ENCODE measurements around the gene RNF225. TPM values are rescaled to one million over a fixed set of nuclear protein-coding genes. Genes with fewer than 3 reads are reported as not detected.
"Not testable (repeated sequence)": the region's sequence is repeated elsewhere in the genome, so short reads cannot be mapped to it uniquely, and the experiment has no call there.

Gene RNF225
- total RNA-seq, 4 donors from 2014 or later, result not detected

DNA sequence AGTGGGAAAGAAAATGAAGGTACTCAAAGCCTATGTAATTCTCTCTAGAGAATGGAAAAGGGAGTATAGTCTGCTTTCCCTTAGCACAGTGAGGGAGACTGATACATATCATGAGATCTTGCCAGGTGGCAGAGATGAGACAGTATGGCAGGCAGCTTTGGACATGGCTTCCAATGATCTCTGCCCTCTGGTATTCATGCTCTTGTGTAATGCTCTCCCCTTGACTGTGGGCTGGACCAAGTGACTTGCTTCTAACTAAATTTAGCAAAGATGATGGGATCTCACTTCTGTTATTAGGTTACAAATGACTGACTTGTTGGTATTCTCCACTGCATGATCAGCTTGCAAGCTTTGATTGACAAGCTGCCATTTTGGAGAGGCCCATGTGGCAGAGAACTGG, 34.3 kb downstream of the RNF225 start:
- TF ChIP-seq, protein P1, sequence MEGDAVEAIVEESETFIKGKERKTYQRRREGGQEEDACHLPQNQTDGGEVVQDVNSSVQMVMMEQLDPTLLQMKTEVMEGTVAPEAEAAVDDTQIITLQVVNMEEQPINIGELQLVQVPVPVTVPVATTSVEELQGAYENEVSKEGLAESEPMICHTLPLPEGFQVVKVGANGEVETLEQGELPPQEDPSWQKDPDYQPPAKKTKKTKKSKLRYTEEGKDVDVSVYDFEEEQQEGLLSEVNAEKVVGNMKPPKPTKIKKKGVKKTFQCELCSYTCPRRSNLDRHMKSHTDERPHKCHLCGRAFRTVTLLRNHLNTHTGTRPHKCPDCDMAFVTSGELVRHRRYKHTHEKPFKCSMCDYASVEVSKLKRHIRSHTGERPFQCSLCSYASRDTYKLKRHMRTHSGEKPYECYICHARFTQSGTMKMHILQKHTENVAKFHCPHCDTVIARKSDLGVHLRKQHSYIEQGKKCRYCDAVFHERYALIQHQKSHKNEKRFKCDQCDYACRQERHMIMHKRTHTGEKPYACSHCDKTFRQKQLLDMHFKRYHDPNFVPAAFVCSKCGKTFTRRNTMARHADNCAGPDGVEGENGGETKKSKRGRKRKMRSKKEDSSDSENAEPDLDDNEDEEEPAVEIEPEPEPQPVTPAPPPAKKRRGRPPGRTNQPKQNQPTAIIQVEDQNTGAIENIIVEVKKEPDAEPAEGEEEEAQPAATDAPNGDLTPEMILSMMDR (IDR thresholded peaks at IDR 0.05), result no peak
- no peak for DNase-seq (ENCODE audit: low spot score)

DNA sequence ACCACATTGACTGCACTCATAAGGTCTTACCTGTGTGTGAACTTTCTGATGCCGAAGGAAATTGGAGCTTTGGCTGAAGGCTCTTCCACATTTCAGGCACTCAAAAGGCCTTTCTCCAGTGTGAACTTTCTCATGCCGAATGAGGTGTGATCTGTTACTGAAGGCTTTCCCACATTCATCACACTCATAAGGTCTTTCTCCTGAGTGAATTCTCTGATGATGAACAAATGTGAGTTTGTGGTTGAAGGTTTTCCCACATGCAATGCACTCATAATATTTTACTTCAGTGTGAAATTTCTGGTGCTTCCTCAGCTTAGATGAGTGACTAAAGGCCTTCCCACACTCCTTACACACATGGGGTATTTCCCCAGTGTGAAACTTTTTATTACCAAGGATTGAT, 38.8 kb downstream of the RNF225 start:
- DNase-seq (ENCODE audit: low spot score) (no peak), ATAC-seq (ENCODE audit: low FRiP score) (no peak)
- TF ChIP-seq, protein P1 (IDR thresholded peaks at IDR 0.05), result no peak

More for the DNA sequence above, 34.3 kb downstream of the RNF225 start:
- ATAC-seq (ENCODE audit: low FRiP score), result no peak

DNA sequence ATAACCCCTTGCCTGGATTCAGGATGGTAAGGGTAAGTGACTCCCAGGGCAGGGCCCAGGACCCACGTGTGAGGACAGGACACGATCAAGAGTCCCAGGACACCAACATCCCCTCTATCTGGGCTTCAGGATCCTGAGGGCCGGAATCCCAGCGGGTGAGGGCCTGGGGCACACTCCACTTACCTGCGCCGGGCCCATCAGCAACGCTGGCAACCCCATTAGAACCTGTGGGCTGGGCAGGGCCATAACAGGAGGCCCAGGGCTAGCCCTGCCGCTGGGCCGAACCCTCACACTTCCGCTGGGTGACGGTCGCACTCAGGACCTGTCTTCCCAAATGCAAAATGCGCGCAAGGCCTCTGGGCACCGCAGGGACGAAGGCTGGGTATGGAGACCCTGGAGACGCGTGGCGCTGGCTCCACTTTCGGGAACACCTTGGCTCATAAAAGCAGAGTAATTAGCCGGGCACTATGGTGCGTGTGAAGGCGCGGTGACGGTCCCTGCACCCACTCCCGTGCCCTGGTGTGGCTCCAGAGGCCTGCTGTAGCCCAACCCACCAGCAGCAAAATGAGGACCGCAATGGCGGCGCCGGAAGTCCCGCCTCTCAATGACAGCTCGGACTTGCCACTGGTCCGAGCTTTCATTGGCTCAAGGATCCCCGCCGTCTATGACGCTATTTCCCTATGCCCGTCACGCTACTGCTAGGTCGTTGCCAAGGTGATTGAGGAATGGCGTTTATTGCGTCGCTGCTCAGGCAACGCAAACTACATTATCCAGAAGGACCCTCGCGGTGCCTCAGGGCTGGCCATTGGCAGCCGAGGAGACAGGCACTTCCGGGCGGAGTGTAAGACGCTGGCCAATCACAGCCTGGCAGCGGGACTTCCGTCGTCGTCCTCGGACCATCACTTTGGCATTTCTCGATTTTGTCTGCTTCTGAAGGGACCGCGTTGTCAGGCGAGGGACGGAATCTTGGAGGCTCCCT, 44.4 kb downstream of the RNF225 start, which contains the start of gene ZNF132:
Gene ZNF132, minus strand, starts transcription at position 578 of the 979 bp plus-strand sequence. Its CDS starts 332 bp downstream, at position 246.
- TF ChIP-seq, protein P1 (IDR thresholded peaks at IDR 0.05), result no peak
- ATAC-seq (ENCODE audit: low FRiP score) (peak; percentile 99), DNase-seq (ENCODE audit: low spot score) (peak; percentile 93)

DNA sequence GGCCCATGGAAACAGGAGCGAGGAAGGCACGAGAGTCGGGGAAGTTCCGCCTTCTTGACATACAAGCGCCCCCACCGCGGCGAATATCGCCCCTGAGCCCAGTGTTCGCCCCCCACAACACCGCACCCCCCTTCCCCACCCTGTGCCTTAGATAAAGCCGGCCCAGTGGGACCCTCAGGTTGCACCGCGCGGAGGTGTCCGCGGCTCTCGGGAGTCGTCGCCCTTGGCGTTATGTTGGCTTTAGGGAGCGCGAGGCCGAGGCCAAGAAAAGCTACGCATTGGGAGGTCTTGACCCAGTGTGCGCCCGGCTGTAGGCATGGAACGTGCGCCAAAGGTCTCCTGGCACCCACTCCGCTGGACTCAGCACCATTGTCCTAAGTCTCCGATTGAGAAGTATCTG, 45.1 kb downstream of the RNF225 start:
- DNase-seq (ENCODE audit: low spot score), result no peak
- ATAC-seq (ENCODE audit: low FRiP score), result no peak
- TF ChIP-seq, protein P1 (IDR thresholded peaks at IDR 0.05), result no peak

DNA sequence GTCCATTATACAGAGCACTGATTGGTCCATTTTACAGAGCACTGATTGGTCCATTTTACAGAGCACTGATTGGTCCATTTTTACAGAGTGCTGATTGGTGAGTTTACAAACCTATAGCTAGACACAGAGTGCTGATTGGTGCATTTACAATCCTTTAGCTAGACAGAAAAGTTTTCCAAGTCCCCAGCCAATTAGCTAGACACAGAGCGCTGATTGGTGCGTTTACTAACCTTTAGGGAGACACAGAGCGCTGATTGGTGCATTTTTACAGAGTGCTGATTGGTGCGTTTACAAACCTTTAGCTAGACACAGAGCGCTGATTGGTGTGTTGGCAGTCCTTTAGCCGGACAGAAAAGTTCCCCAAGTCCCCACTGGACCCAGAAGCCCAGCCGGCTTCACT, 47.5 kb downstream of the RNF225 start:
- not testable (repeated sequence) for DNase-seq (ENCODE audit: low spot score); ATAC-seq (ENCODE audit: low FRiP score)

Small RNA genes within 50 kb of the gene (small RNA-seq; reads per million reads assigned to genes)
- not detected for gene MIR4754
- gene RNA5SP473, result not detected

Other genes with a start within 250 kb of the RNF225 start
- gene ZNF329, start 244.9 kb upstream of the RNF225 start, total RNA-seq, result 1 to 10 TPM; 5.1 to 8.5 (median 7.4) TPM
- gene ZNF274, start 212.6 kb upstream of the RNF225 start, total RNA-seq, result 10 to 100 TPM; 16.5 to 30.4 (median 21.7) TPM
- gene ZNF544, start 166.7 kb upstream of the RNF225 start, total RNA-seq, result 10 to 100 TPM; 21.2 to 31.2 (median 28.4) TPM
- 1 to 10 TPM; 4.6 to 9.3 (median 5.9) TPM for gene ZNF8, start 116.7 kb upstream of the RNF225 start, total RNA-seq
- 10 to 100 TPM; 39.5 to 85.1 (median 59.2) TPM for gene ERVK3-1, start 90.3 kb upstream of the RNF225 start, total RNA-seq
- gene ZSCAN22, start 68.7 kb upstream of the RNF225 start, total RNA-seq, result 1 to 10 TPM; 2.0 to 3.7 (median 2.8) TPM
- gene A1BG, start 42.2 kb upstream of the RNF225 start, total RNA-seq, result 10 to 100 TPM in 3 of 4 donors, 1 to 10 TPM in 1; 8.7 to 18.4 (median 16.4) TPM
- 1 to 10 TPM in 3 of 4 donors, under 1 TPM in 1; 0.74 to 2.4 (median 1.3) TPM for gene ZNF497, start 32.9 kb upstream of the RNF225 start, total RNA-seq
- gene ZNF837, start 14.6 kb upstream of the RNF225 start, total RNA-seq, result 1 to 10 TPM in 3 of 4 donors, under 1 TPM in 1; 0.48 to 4.4 (median 2.1) TPM
- gene RPS5, start 8.4 kb upstream of the RNF225 start, total RNA-seq, result 1,000 to 10,000 TPM; 1,379 to 1,993 (median 1,504) TPM
- 10 to 100 TPM in 2 of 4 donors, 1 to 10 TPM in 2; 7.9 to 34.1 (median 9.2) TPM for gene ZNF584, start 13.0 kb downstream of the RNF225 start, total RNA-seq
- 1 to 10 TPM; 4.0 to 8.2 (median 4.6) TPM for gene ZNF132, start 44.5 kb downstream of the RNF225 start, total RNA-seq
- gene ZNF324B, start 56.0 kb downstream of the RNF225 start, total RNA-seq, result 1 to 10 TPM; 3.8 to 8.5 (median 6.0) TPM
- 10 to 100 TPM in 3 of 4 donors, 1 to 10 TPM in 1; 7.3 to 23.3 (median 15.8) TPM for gene ZNF324, start 71.4 kb downstream of the RNF225 start, total RNA-seq
- gene ZNF446, start 80.7 kb downstream of the RNF225 start, total RNA-seq, result 10 to 100 TPM in 1 of 4 donors, 1 to 10 TPM in 3; 6.6 to 10.4 (median 8.0) TPM
- gene SLC27A5, start 116.3 kb downstream of the RNF225 start, total RNA-seq, result 1 to 10 TPM; 4.5 to 8.5 (median 5.6) TPM
- gene ZBTB45, start 124.2 kb downstream of the RNF225 start, total RNA-seq, result 10 to 100 TPM in 1 of 4 donors, 1 to 10 TPM in 3; 4.6 to 10.2 (median 8.4) TPM
- 100 to 1,000 TPM; 151 to 238 (median 166) TPM for gene TRIM28, start 148.4 kb downstream of the RNF225 start, total RNA-seq
- 100 to 1,000 TPM in 2 of 4 donors, 10 to 100 TPM in 2; 87.0 to 115 (median 99.6) TPM for gene CHMP2A, start 159.4 kb downstream of the RNF225 start, total RNA-seq
- gene UBE2M, start 163.0 kb downstream of the RNF225 start, total RNA-seq, result 10 to 100 TPM; 19.4 to 26.2 (median 23.3) TPM
- gene MZF1, start 177.7 kb downstream of the RNF225 start, total RNA-seq, result 10 to 100 TPM; 15.8 to 32.5 (median 22.1) TPM